ENCODE data around the gene RASGRP2.

DNA sequence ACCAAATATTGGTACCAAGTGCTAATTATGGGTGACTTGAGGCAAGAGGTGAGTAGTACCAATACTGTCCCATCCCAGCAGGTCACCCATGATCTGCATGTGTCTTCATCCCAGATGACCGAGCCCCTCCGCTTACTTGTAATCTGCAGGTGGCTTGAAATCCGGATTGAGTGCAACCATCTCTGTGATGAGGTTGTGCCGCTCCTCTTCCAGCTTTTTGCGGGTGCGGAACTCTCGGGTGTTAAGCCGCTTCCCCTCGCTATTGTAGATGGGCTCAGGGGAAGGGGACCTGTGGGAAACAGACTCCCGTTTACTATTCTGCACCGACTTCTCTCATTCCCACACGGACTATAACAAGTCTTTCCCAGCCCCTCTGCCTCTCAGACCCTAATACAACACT, 26.2 kb upstream of the RASGRP2 start:
- TF ChIP-seq, protein P1, sequence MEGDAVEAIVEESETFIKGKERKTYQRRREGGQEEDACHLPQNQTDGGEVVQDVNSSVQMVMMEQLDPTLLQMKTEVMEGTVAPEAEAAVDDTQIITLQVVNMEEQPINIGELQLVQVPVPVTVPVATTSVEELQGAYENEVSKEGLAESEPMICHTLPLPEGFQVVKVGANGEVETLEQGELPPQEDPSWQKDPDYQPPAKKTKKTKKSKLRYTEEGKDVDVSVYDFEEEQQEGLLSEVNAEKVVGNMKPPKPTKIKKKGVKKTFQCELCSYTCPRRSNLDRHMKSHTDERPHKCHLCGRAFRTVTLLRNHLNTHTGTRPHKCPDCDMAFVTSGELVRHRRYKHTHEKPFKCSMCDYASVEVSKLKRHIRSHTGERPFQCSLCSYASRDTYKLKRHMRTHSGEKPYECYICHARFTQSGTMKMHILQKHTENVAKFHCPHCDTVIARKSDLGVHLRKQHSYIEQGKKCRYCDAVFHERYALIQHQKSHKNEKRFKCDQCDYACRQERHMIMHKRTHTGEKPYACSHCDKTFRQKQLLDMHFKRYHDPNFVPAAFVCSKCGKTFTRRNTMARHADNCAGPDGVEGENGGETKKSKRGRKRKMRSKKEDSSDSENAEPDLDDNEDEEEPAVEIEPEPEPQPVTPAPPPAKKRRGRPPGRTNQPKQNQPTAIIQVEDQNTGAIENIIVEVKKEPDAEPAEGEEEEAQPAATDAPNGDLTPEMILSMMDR (conservative IDR thresholded peaks at IDR 0.05 in 1 of 2, IDR thresholded peaks at IDR 0.05 in 1 of 2; ENCODE audit: low read depth in 1 of 2, low read length in 2 of 2), result no peak
- TF ChIP-seq EZH2 (IDR thresholded peaks at IDR 0.05; ENCODE audit: low read length, missing control alignments), result no peak
